ENCODE results near the gene TSGA10IP. TPM values are rescaled to one million over a fixed set of nuclear protein-coding genes. Genes with fewer than 3 reads are reported as not detected.

Gene TSGA10IP
- total and polyA plus RNA-seq, 10 of the 15 experiments (the other 5 are each of a cell fraction or from before 2014, with no cell fraction given), result not detected

GRCh38 chr11:65988791-65989592 lies 43.7 kb downstream of the TSGA10IP start (continued):
- TF ChIP-seq MEF2A (IDR thresholded peaks at IDR 0.05; ENCODE audit: insufficient read depth, low read depth, low read length) (peak; percentile 52; the same call in 1 of the 2 replicates), BACH1 (IDR thresholded peaks at IDR 0.05; ENCODE audit: borderline replicate concordance) (no peak), RELA (IDR thresholded peaks at IDR 0.05; ENCODE audit: borderline replicate concordance, partially characterized antibody) (peak; percentile 29), ZNF592 (IDR thresholded peaks at IDR 0.05) (peak; percentile 85), SMC3 (IDR thresholded peaks at IDR 0.05; ENCODE audit: borderline replicate concordance, low read length) (peak; percentile 93), STAT1 (conservative IDR thresholded peaks at IDR 0.05) (0 out of 2 replicates have a peak, but pooled peaks have one; percentile 56), WRNIP1 (IDR thresholded peaks at IDR 0.05; ENCODE audit: borderline replicate concordance, low read depth, low read length) (0 out of 2 replicates have a peak, but pooled peaks have one; percentile 87), BHLHE40 (IDR thresholded peaks at IDR 0.05; ENCODE audit: borderline replicate concordance in 1 of 2, low read depth in 2 of 2, low read length in 1 of 2) (0 out of 4 replicates have a peak, but pooled peaks of 1 of the 2 experiments have one; percentile 34), SRF (IDR thresholded peaks at IDR 0.05; ENCODE audit: low read depth in 2 of 2, low read length in 2 of 2) (no peak), TCF3 (IDR thresholded peaks at IDR 0.05; ENCODE audit: borderline replicate concordance, insufficient read depth, low read depth, low read length) (no peak), YY1 (IDR thresholded peaks at IDR 0.05; ENCODE audit: low read depth, low read length) (peak; percentile 58), SP1 (IDR thresholded peaks at IDR 0.05; ENCODE audit: low read depth, low read length) (peak; percentile 19), RFX5 (IDR thresholded peaks at IDR 0.05; ENCODE audit: low read depth, low read length) (peak; percentile 69; the same call in 1 of the 2 replicates), TCF12 (IDR thresholded peaks at IDR 0.05; ENCODE audit: low read depth, low read length) (no peak), NR2F1 (conservative IDR thresholded peaks at IDR 0.05) (no peak), RB1 (IDR thresholded peaks at IDR 0.05; ENCODE audit: borderline replicate concordance) (peak; percentile 82; the same call in 1 of the 2 replicates), NFYB (IDR thresholded peaks at IDR 0.05; ENCODE audit: insufficient read depth, low read depth, low read length) (no peak)
